NT2/D1 (cell line): ENCODE data around the gene DIAPH2.

Source experiments
- DNase-seq: peaks from one replicate; pipeline ENCODE4 v3.0.0-alpha.2; 2011; ENCODE audit warnings: low read depth, low spot score
- H3K27me3 ChIP-seq: 2 replicates; pipeline ENCODE4 v1.6.0; 2011; ENCODE audit warnings: mild to moderate bottlenecking; ENCODE audit not compliant: insufficient read length, insufficient read depth
- H3K36me3 ChIP-seq: 2 replicates; pipeline ENCODE4 v1.6.1; 2011; ENCODE audit warnings: mild to moderate bottlenecking, low read length, mixed read lengths; ENCODE audit not compliant: insufficient read depth, insufficient read length
- H3K4me1 ChIP-seq: 2 replicates; pipeline ENCODE4 v1.5.1; 2011; ENCODE audit not compliant: insufficient read depth, insufficient read length
- H3K4me3 ChIP-seq: 2 replicates; pipeline ENCODE4 v1.5.1; 2011; ENCODE audit warnings: low read depth; ENCODE audit not compliant: insufficient read length
- H3K9ac ChIP-seq: 2 replicates; pipeline ENCODE4 v1.6.0; 2011; ENCODE audit warnings: low read depth; ENCODE audit not compliant: insufficient read length
- H3K9me3 ChIP-seq: 2 replicates; pipeline ENCODE4 v1.5.1; 2011; ENCODE audit warnings: mild to moderate bottlenecking, low read length; ENCODE audit not compliant: insufficient read depth
- SUZ12 ChIP-seq: IDR thresholded peaks from 2 replicates; pipeline ENCODE4 v1.6.1; 2011; ENCODE audit not compliant: insufficient read length, insufficient read depth; ENCODE audit errors: extremely low read depth
- YY1 ChIP-seq: IDR thresholded peaks from 2 replicates; pipeline ENCODE4 v1.6.1; 2011; ENCODE audit not compliant: insufficient read length, insufficient read depth
- ZNF274 ChIP-seq: IDR thresholded peaks from 2 replicates; pipeline ENCODE4 v1.6.1; 2011; ENCODE audit warnings: mild to moderate bottlenecking, low read depth, low read length

DIAPH2 gene

DNA sequence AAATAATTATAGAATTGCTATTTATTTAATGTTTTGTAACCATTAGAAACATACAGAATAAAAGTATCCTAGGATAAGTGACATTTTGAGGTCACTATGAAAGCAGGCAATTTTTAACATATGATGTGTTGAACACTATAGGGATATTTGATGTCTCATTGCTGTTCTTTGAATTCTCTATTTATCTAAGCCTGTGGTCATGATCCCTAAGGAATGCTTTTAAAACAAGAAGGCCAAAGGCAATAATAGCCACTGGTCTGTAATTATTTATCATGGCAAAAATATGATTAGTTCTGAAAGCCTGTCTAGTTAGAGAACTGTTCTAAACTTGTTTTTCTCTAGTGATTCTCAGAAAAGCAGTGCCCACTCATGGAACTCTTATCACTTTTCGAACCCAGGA, 385.7 kb downstream of the DIAPH2 start:
- TF ChIP-seq SUZ12 (no peak), YY1 (no peak), ZNF274 (no peak)
- Histone ChIP-seq H3K9me3 (no peaks in the 10 kb centered on the region), H3K27me3 (no peaks in the 10 kb centered on the region), H3K36me3 (no peaks in the 10 kb centered on the region), H3K4me3 (no peak overlapping the region), H3K9ac (no peak overlapping the region), H3K4me1 (no peaks in the 10 kb centered on the region)
- no peak for DNase-seq

DNA sequence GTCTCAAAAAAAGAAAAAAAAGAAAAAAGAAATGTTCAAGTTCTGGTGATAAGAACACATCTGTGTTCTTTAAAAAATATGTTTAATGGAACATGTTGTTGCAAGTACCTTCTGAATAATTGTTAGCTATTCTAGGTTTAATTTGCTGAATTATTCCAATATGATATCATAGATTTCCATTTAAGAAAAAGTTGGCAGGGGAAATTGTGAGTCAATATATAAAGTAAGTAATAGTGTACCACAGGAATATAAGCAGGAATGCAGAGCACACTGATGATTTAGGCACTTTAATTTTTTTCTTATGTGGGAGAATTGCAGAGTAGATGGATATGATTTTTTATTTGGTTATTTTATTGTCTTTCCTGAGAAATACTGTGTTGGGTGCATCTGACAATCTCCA, 389.8 kb downstream of the DIAPH2 start:
- TF ChIP-seq ZNF274 (no peak), YY1 (no peak), SUZ12 (no peak)
- Histone ChIP-seq H3K9ac (no peak overlapping the region), H3K27me3 (no peaks in the 10 kb centered on the region), H3K36me3 (no peaks in the 10 kb centered on the region), H3K9me3 (no peaks in the 10 kb centered on the region), H3K4me1 (no peaks in the 10 kb centered on the region), H3K4me3 (no peak overlapping the region)
- DNase-seq = no peak

DNA sequence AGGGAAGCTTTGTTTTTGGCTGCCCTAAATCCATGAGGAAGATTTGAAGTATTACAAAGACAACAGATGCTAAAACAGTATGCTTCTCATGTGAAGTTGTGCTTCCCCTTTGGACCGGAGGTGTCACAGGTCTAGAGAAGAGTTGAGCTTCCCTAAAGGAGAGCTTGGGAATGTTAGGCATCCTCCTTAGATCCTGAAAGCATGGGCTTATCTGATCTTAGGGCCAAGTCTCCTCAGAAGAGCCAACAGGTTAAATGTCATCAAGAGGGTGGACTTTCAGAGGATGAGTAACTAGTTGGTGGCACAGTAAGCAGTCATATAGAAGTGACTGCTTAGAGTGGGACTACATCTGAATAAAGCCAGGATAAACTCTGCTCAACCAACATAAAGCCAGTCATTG, 404.5 kb downstream of the DIAPH2 start:
- TF ChIP-seq SUZ12 (no peak), ZNF274 (no peak), YY1 (no peak)
- Histone ChIP-seq H3K9ac (no peak overlapping the region), H3K4me1 (no peaks in the 10 kb centered on the region), H3K36me3 (no peaks in the 10 kb centered on the region), H3K9me3 (no peaks in the 10 kb centered on the region), H3K4me3 (no peak overlapping the region), H3K27me3 (no peaks in the 10 kb centered on the region)
- DNase-seq = no peak

DNA sequence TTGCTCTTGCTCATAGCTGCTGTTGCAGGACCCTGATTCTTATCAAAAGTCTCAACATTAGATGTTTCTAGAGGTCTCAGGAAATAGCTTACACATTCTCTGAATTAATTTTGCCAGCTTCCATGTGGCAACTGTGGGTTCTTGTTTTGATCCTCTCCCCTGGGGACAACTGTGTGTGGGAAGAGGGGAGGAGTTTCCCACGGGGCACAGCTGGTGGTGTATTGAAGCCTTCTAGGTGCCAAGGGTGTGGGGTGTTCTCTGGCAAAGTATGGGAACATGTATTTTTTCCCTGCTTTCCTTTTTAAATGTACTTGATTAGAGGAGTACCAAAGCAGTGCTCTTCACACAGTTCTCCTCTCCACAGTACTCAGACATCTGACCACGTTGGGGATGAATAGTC, 411.7 kb downstream of the DIAPH2 start:
- no peak for DNase-seq
- Histone ChIP-seq H3K4me1 (no peaks in the 10 kb centered on the region), H3K36me3 (no peaks in the 10 kb centered on the region), H3K9ac (no peak overlapping the region), H3K9me3 (no peaks in the 10 kb centered on the region), H3K4me3 (no peak overlapping the region), H3K27me3 (no peaks in the 10 kb centered on the region)
- TF ChIP-seq YY1 (no peak), ZNF274 (no peak), SUZ12 (no peak)

DNA sequence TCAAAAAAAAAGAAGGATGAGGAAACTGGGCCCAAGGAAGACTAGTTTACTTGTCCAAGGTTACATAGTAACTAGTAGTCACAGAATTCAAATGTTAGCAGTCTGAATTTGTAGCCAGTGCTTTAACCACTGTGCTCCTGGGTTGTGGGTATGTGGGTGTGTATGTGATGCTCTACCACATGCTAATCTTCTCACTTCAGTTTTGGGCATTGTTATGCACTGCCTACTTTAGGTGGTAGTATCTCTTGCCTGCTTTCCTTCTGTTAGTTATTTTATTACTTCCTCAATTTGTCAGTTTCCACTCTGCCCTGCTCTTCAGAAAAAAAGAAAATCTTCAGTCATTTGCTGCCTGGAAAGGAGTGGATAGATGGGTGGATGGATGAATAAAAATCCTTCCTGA, 418.3 kb downstream of the DIAPH2 start:
- Histone ChIP-seq H3K27me3 (no peaks in the 10 kb centered on the region), H3K36me3 (no peaks in the 10 kb centered on the region), H3K4me1 (no peaks in the 10 kb centered on the region), H3K4me3 (no peak overlapping the region), H3K9ac (no peak overlapping the region), H3K9me3 (no peaks in the 10 kb centered on the region)
- TF ChIP-seq SUZ12 (no peak), YY1 (no peak), ZNF274 (no peak)
- no peak for DNase-seq

DNA sequence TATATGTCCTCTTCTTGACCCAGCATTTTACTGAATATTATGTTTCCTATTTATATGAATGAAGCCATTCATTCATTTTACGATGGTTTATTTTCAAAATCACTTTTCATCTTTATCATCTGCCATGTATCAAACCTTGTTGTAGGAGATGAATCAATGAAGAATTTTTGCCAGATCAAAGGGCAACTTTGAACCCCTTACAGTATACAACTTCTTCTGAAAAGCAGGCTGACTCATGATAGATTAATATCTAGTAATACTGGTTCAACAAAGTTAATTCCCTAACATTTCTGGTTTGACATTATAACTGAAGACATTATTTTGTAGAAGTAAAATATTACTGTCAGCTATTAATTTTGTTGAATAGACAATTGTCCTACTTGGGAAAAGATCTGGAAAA, 425.1 kb downstream of the DIAPH2 start:
- no peak for TF ChIP-seq SUZ12
- no peak for TF ChIP-seq YY1
- no peak for TF ChIP-seq ZNF274

DNA sequence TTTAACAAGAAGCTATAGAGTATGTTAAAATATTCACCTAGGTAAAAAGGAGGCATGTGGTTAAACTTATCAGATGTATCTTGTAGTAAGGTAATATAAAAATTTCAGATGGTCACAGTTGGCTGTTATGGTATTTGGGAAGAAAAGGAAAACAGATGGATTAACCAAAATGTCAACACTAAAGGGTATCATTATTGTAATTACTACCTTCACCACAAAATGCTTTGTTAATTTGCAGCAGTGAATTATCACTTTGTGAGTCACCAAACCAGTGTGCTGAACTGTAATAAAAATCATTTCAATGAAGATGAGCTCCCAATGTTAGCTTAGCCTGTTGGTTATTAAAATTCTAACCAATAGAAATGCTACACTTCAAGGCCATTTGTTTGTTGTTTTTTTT, 432.9 kb downstream of the DIAPH2 start:
- no peaks in the 10 kb centered on the region for H3K27me3 ChIP-seq
- H3K4me1 ChIP-seq = no peaks in the 10 kb centered on the region
- DNase-seq = no peak
- H3K4me3 ChIP-seq = no peak overlapping the region
- TF ChIP-seq SUZ12 (no peak), ZNF274 (no peak), YY1 (no peak)
- H3K9ac ChIP-seq = no peak overlapping the region
- H3K9me3 ChIP-seq = no peaks in the 10 kb centered on the region
- H3K36me3 ChIP-seq = no peaks in the 10 kb centered on the region

More for the DNA sequence above, 425.1 kb downstream of the DIAPH2 start:
- no peak for DNase-seq
- Histone ChIP-seq H3K4me1 (no peaks in the 10 kb centered on the region), H3K9me3 (no peaks in the 10 kb centered on the region), H3K9ac (no peak overlapping the region), H3K4me3 (no peak overlapping the region), H3K27me3 (no peaks in the 10 kb centered on the region), H3K36me3 (no peaks in the 10 kb centered on the region)
